SJSA1 (cell line): ENCODE results near the gene ROBO1. TPM values are rescaled to one million over a fixed set of nuclear protein-coding genes. Genes with fewer than 3 reads are reported as not detected.
A peak's percentile ranks its signal among the peaks of the same experiment; 100 is the strongest.

Experiments
- DNase-seq, 2 experiments: peaks; one replicate each; pipeline ENCODE4 v3.0.0-alpha.2; 2015 to 2020; ENCODE audit warnings: low spot score in 2 of 2, low read depth in 1 of 2
- H3K27ac ChIP-seq: fragments of 250-450 bp; sonication (Bioruptor Pico); 2 replicates; pipeline ENCODE4 v1.5.1; 2020; ENCODE audit warnings: mild to moderate bottlenecking, moderate library complexity
- H3K27me3 ChIP-seq: fragments of 250-450 bp; sonication (Bioruptor Pico); replicated peaks from 2 replicates; pipeline ENCODE4 v1.5.1; 2020; ENCODE audit warnings: mild to moderate bottlenecking, moderate library complexity
- H3K36me3 ChIP-seq: fragments of 250-450 bp; sonication (Bioruptor Pico); 2 replicates; pipeline ENCODE4 v1.5.1; 2020; ENCODE audit warnings: mild to moderate bottlenecking
- H3K4me1 ChIP-seq: fragments of 250-450 bp; sonication (Bioruptor Pico); replicated peaks from 2 replicates; pipeline ENCODE4 v1.6.1; 2021; ENCODE audit warnings: mild to moderate bottlenecking
- H3K4me3 ChIP-seq: fragments of 250-450 bp; sonication (Bioruptor Pico); 2 replicates; pipeline ENCODE4 v1.5.1; 2020; ENCODE audit warnings: mild to moderate bottlenecking
- H3K9me3 ChIP-seq: fragments of 250-450 bp; sonication (Bioruptor Pico); replicated peaks from 2 replicates; pipeline ENCODE4 v1.5.1; 2020; ENCODE audit warnings: mild to moderate bottlenecking
- total RNA-seq: library from RNA; depleted of rRNA; stranded (reverse); fragments of >200 nt; shearing (Covaris generic); gene quantifications from 2 replicates; pipeline ENCODE4 v1.2.3, GENCODE V29; 2014

ROBO1 gene
- total RNA-seq, 1 experiment from 2014 or later: 38.9 TPM

- Histone ChIP-seq H3K36me3 (no peaks in the 10 kb centered on the region), H3K27me3 (no peaks in the 10 kb centered on the region), H3K9me3 (no peaks in the 10 kb centered on the region), H3K27ac (no peak overlapping the region), H3K4me3 (no peak overlapping the region), H3K4me1 (no peaks in the 10 kb centered on the region)
- no peak for DNase-seq
Observed at GRCh38 chr3:79396595-79396994, 371.2 kb downstream of the ROBO1 start.

GRCh38 chr3:79392479-79392878, 375.3 kb downstream of the ROBO1 start:
- Histone ChIP-seq H3K9me3 (no peaks in the 10 kb centered on the region), H3K36me3 (no peaks in the 10 kb centered on the region), H3K27ac (no peak overlapping the region), H3K27me3 (no peaks in the 10 kb centered on the region), H3K4me3 (no peak overlapping the region), H3K4me1 (no peaks in the 10 kb centered on the region)
- no peak for DNase-seq

GRCh38 chr3:79390352-79390751, 377.4 kb downstream of the ROBO1 start:
- no peak for DNase-seq
- no peak overlapping the region for H3K27ac ChIP-seq
- H3K36me3 ChIP-seq: no peaks in the 10 kb centered on the region
- H3K4me3 ChIP-seq: no peak overlapping the region
- H3K27me3 ChIP-seq: no peaks in the 10 kb centered on the region
- H3K4me1 ChIP-seq: no peaks in the 10 kb centered on the region
- no peaks in the 10 kb centered on the region for H3K9me3 ChIP-seq

- DNase-seq: no peak
- H3K4me1 ChIP-seq: 0 out of 2 replicates have a peak, but pooled peaks cover 3% of the 10 kb centered on the region
- no peak overlapping the region for H3K27ac ChIP-seq
- H3K4me3 ChIP-seq: no peak overlapping the region
- H3K9me3 ChIP-seq: no peaks in the 10 kb centered on the region
- no peaks in the 10 kb centered on the region for H3K27me3 ChIP-seq
- H3K36me3 ChIP-seq: no peaks in the 10 kb centered on the region
Observed at GRCh38 chr3:79385211-79385610, 382.6 kb downstream of the ROBO1 start.

- Histone ChIP-seq H3K27me3 (no peaks in the 10 kb centered on the region), H3K4me1 (0 out of 2 replicates have a peak, but pooled peaks cover 3% of the 10 kb centered on the region), H3K4me3 (no peak overlapping the region), H3K9me3 (no peaks in the 10 kb centered on the region), H3K27ac (no peak overlapping the region), H3K36me3 (no peaks in the 10 kb centered on the region)
- peak in 1 of 2 experiments; percentile 19 for DNase-seq
Observed at GRCh38 chr3:79383402-79384012, 384.3 kb downstream of the ROBO1 start.

- Histone ChIP-seq H3K36me3 (no peaks in the 10 kb centered on the region), H3K4me1 (0 out of 2 replicates have a peak, but pooled peaks cover 3% of the 10 kb centered on the region), H3K27me3 (no peaks in the 10 kb centered on the region), H3K9me3 (no peaks in the 10 kb centered on the region), H3K4me3 (no peak overlapping the region), H3K27ac (no peak overlapping the region)
- DNase-seq: no peak
Observed at GRCh38 chr3:79380581-79380980, 387.2 kb downstream of the ROBO1 start.

- H3K4me3 ChIP-seq: no peak overlapping the region
- no peaks in the 10 kb centered on the region for H3K4me1 ChIP-seq
Observed at GRCh38 chr3:79378064-79378463, 389.7 kb downstream of the ROBO1 start.

GRCh38 chr3:79369306-79369705, 398.5 kb downstream of the ROBO1 start:
- Histone ChIP-seq H3K36me3 (no peaks in the 10 kb centered on the region), H3K4me3 (no peak overlapping the region), H3K27ac (no peak overlapping the region), H3K27me3 (no peaks in the 10 kb centered on the region), H3K4me1 (peaks cover 33% of the 10 kb centered on the region), H3K9me3 (no peaks in the 10 kb centered on the region)
- peak in 1 of 2 experiments; percentile 3 for DNase-seq

More at GRCh38 chr3:79378064-79378463, 389.7 kb downstream of the ROBO1 start:
- H3K27me3 ChIP-seq: no peaks in the 10 kb centered on the region
- no peak for DNase-seq
- no peak overlapping the region for H3K27ac ChIP-seq
- no peaks in the 10 kb centered on the region for H3K36me3 ChIP-seq
- H3K9me3 ChIP-seq: no peaks in the 10 kb centered on the region

- no peaks in the 10 kb centered on the region for H3K9me3 ChIP-seq
- H3K4me1 ChIP-seq: peaks cover 33% of the 10 kb centered on the region
- H3K4me3 ChIP-seq: no peak overlapping the region
- H3K27me3 ChIP-seq: no peaks in the 10 kb centered on the region
- H3K27ac ChIP-seq: peak overlapping the region; percentile 89; the same call in 1 of the 2 replicates
- no peaks in the 10 kb centered on the region for H3K36me3 ChIP-seq
- DNase-seq: peak in 1 of 2 experiments; percentile 2
Observed at GRCh38 chr3:79368403-79368802, 399.4 kb downstream of the ROBO1 start.

- Histone ChIP-seq H3K27me3 (no peaks in the 10 kb centered on the region), H3K4me1 (peaks cover 33% of the 10 kb centered on the region), H3K9me3 (no peaks in the 10 kb centered on the region), H3K36me3 (no peaks in the 10 kb centered on the region), H3K4me3 (no peak overlapping the region), H3K27ac (peak overlapping the region; percentile 89)
- DNase-seq: peak in 1 of 2 experiments; percentile 17
Observed at GRCh38 chr3:79367803-79368202, 400.0 kb downstream of the ROBO1 start.

GRCh38 chr3:79367066-79367465, 400.7 kb downstream of the ROBO1 start:
- H3K27ac ChIP-seq: peak overlapping the region; percentile 89
- peak in 1 of 2 experiments; percentile 58 for DNase-seq
- no peaks in the 10 kb centered on the region for H3K27me3 ChIP-seq
- H3K4me3 ChIP-seq: no peak overlapping the region
- no peaks in the 10 kb centered on the region for H3K9me3 ChIP-seq
- no peaks in the 10 kb centered on the region for H3K36me3 ChIP-seq
- H3K4me1 ChIP-seq: peaks cover 33% of the 10 kb centered on the region

GRCh38 chr3:79366414-79366813, 401.4 kb downstream of the ROBO1 start:
- Histone ChIP-seq H3K4me1 (peaks cover 33% of the 10 kb centered on the region), H3K27me3 (no peaks in the 10 kb centered on the region), H3K27ac (peak overlapping the region; percentile 89), H3K9me3 (no peaks in the 10 kb centered on the region), H3K36me3 (no peaks in the 10 kb centered on the region), H3K4me3 (no peak overlapping the region)
- peak in 1 of 2 experiments; percentile 6 for DNase-seq

- no peaks in the 10 kb centered on the region for H3K36me3 ChIP-seq
- no peaks in the 10 kb centered on the region for H3K27me3 ChIP-seq
- DNase-seq: no peak
- H3K4me1 ChIP-seq: peaks cover 33% of the 10 kb centered on the region
- no peak overlapping the region for H3K27ac ChIP-seq
- H3K9me3 ChIP-seq: no peaks in the 10 kb centered on the region
- H3K4me3 ChIP-seq: no peak overlapping the region
Observed at GRCh38 chr3:79364784-79365183, 403.0 kb downstream of the ROBO1 start.

- Histone ChIP-seq H3K4me1 (peaks cover 17% of the 10 kb centered on the region), H3K27me3 (no peaks in the 10 kb centered on the region), H3K9me3 (no peaks in the 10 kb centered on the region), H3K4me3 (no peak overlapping the region), H3K36me3 (no peaks in the 10 kb centered on the region), H3K27ac (no peak overlapping the region)
- no peak for DNase-seq
Observed at GRCh38 chr3:79362571-79363270, 405.1 kb downstream of the ROBO1 start.
